ENCODE results near the gene AMTN. TPM values are rescaled to one million over a fixed set of nuclear protein-coding genes. Genes with fewer than 3 reads are reported as not detected.

AMTN gene
- total and polyA plus RNA-seq, 4 donors, result not detected

DNA sequence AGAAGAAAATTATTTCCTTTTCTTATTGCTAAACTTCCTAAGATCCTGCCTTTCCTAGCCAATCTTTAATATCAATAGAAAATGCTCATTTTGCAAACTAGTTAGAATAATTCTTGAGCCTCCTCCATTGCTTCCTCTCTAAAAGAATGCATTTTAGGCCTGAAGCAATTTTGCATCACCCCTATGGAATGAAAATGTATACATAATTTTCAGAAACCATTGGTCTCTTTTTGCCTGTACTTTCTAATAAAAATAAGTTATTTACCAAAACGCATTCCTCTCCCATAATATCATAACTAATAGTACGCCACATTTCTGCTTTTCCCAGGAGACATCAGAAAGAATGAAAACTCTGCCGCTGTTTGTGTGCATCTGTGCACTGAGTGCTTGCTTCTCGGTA lies 44.7 kb upstream of the AMTN start (continued):
- TF ChIP-seq, protein P1, sequence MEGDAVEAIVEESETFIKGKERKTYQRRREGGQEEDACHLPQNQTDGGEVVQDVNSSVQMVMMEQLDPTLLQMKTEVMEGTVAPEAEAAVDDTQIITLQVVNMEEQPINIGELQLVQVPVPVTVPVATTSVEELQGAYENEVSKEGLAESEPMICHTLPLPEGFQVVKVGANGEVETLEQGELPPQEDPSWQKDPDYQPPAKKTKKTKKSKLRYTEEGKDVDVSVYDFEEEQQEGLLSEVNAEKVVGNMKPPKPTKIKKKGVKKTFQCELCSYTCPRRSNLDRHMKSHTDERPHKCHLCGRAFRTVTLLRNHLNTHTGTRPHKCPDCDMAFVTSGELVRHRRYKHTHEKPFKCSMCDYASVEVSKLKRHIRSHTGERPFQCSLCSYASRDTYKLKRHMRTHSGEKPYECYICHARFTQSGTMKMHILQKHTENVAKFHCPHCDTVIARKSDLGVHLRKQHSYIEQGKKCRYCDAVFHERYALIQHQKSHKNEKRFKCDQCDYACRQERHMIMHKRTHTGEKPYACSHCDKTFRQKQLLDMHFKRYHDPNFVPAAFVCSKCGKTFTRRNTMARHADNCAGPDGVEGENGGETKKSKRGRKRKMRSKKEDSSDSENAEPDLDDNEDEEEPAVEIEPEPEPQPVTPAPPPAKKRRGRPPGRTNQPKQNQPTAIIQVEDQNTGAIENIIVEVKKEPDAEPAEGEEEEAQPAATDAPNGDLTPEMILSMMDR (IDR thresholded peaks at IDR 0.05; ENCODE audit: low read depth, low read length, missing input control), result no peak
- TF ChIP-seq, protein P2, sequence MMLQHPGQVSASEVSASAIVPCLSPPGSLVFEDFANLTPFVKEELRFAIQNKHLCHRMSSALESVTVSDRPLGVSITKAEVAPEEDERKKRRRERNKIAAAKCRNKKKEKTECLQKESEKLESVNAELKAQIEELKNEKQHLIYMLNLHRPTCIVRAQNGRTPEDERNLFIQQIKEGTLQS (IDR thresholded peaks at IDR 0.05), result no peak
- TF ChIP-seq GABPA (IDR thresholded peaks at IDR 0.05 in 1 of 2, conservative IDR thresholded peaks at IDR 0.05 in 1 of 2) (no peak), NR2F2 (IDR thresholded peaks at IDR 0.05) (no peak), HNF4G (IDR thresholded peaks at IDR 0.05) (no peak), RAD21 (IDR thresholded peaks at IDR 0.05) (no peak)

DNA sequence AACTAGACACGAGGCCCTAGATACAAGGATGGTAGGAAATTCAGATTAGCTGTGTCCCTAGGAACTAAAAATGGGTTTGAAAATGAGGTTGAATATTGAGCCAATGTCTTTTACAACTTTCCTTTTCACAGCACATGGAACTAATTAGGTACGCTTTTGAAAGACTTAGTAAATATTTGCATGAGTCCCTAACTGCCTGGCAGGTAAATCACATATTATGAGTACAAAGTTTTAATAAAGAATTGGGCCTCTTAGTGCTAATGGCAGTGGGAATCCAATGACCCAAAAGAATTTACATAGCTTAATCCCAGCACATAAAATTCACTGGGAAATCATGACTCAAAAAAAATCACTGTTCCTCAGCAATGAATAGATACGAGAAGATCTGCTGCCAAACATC lies 29.6 kb upstream of the AMTN start:
- no peak for DNase-seq (ENCODE audit: low spot score)

DNA sequence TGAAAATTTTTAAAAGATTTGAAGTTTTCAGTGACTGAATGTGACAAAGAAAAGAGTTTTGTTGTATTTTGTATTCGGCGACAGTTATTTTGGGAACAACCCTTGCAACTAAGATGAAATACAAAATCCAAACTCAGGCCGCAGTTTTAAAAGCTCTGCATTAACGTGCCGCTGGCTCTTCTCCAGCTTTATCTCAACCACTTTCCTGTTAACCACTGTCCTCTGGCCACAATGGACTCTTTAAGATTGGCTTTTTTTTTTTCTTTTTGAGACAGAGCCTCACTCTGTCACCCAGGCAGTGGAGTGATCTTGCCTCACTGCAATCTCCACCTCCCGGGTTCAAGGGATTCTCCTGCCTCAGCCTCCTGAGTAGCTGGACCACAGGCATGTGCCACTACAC lies 22.1 kb upstream of the AMTN start:
- Histone ChIP-seq H3K36me3 (ENCODE audit: control insufficient read depth in 4 of 4, insufficient read depth in 3 of 4, low read depth in 1 of 4, low read length in 3 of 4) (no peaks in the 10 kb centered on the region), H3K27ac (ENCODE audit: low read depth in 1 of 2, low read length in 2 of 2) (no peak overlapping the region), H3K9ac (ENCODE audit: low read depth in 1 of 2, low read length in 2 of 2) (no peak overlapping the region), H3K9me3 (ENCODE audit: control insufficient read depth in 4 of 4, low read length in 3 of 4) (no peaks in the 10 kb centered on the region), H3K4me1 (ENCODE audit: control insufficient read depth in 4 of 4, insufficient read depth in 4 of 4, low read length in 3 of 4) (no peaks in the 10 kb centered on the region), H3K4me3 (ENCODE audit: low read depth in 1 of 3, low read length in 3 of 3) (no peak overlapping the region), H3K27me3 (ENCODE audit: control insufficient read depth in 4 of 4, insufficient read depth in 4 of 4, low read length in 3 of 4) (peaks cover 0 to 2% (median 0%) of the 10 kb centered on the region in 4 donors)
- no peak for DNase-seq (ENCODE audit: low spot score)
- 77% methylated on average over 6 of the region's 6 CpGs for WGBS
- TF ChIP-seq HNF4A (conservative IDR thresholded peaks at IDR 0.05), result no peak
- TF ChIP-seq, protein P1 (IDR thresholded peaks at IDR 0.05; ENCODE audit: low read depth, low read length, missing input control), result no peak
- TF ChIP-seq, protein P3, sequence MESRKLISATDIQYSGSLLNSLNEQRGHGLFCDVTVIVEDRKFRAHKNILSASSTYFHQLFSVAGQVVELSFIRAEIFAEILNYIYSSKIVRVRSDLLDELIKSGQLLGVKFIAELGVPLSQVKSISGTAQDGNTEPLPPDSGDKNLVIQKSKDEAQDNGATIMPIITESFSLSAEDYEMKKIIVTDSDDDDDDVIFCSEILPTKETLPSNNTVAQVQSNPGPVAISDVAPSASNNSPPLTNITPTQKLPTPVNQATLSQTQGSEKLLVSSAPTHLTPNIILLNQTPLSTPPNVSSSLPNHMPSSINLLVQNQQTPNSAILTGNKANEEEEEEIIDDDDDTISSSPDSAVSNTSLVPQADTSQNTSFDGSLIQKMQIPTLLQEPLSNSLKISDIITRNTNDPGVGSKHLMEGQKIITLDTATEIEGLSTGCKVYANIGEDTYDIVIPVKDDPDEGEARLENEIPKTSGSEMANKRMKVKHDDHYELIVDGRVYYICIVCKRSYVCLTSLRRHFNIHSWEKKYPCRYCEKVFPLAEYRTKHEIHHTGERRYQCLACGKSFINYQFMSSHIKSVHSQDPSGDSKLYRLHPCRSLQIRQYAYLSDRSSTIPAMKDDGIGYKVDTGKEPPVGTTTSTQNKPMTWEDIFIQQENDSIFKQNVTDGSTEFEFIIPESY (IDR thresholded peaks at IDR 0.05), result no peak
- no peak for TF ChIP-seq YY1 (IDR thresholded peaks at IDR 0.05)
- TF ChIP-seq, protein P4, sequence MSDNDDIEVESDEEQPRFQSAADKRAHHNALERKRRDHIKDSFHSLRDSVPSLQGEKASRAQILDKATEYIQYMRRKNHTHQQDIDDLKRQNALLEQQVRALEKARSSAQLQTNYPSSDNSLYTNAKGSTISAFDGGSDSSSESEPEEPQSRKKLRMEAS (IDR thresholded peaks at IDR 0.05), result no peak
- TF ChIP-seq FOXA2 (IDR thresholded peaks at IDR 0.05), result no peak
- TF ChIP-seq RAD21 (IDR thresholded peaks at IDR 0.05), result no peak
- TF ChIP-seq, protein P2 (IDR thresholded peaks at IDR 0.05), result no peak
- no peak for TF ChIP-seq SP1 (IDR thresholded peaks at IDR 0.05)
- no peak for TF ChIP-seq HNF4G (IDR thresholded peaks at IDR 0.05)
- TF ChIP-seq JUND (IDR thresholded peaks at IDR 0.05), result no peak
- no peak for TF ChIP-seq RXRA (IDR thresholded peaks at IDR 0.05)
- no peak for TF ChIP-seq NR2F2 (IDR thresholded peaks at IDR 0.05)

More for the DNA sequence above, 29.6 kb upstream of the AMTN start:
- no peaks in the 10 kb centered on the region for H3K27me3 ChIP-seq (ENCODE audit: control insufficient read depth in 4 of 4, insufficient read depth in 4 of 4, low read length in 3 of 4)
- H3K27ac ChIP-seq (ENCODE audit: low read depth in 1 of 2, low read length in 2 of 2), result no peak overlapping the region
- no peaks in the 10 kb centered on the region for H3K4me1 ChIP-seq (ENCODE audit: control insufficient read depth in 4 of 4, insufficient read depth in 4 of 4, low read length in 3 of 4)
- no peak overlapping the region for H3K4me3 ChIP-seq (ENCODE audit: low read depth in 1 of 3, low read length in 3 of 3)
- no peak for TF ChIP-seq FOXA1 (IDR thresholded peaks at IDR 0.05)
- TF ChIP-seq, protein P2 (IDR thresholded peaks at IDR 0.05), result no peak
- TF ChIP-seq RXRA (IDR thresholded peaks at IDR 0.05), result no peak
- TF ChIP-seq, protein P3 (IDR thresholded peaks at IDR 0.05), result no peak
- no peak for TF ChIP-seq EGR1 (IDR thresholded peaks at IDR 0.05; ENCODE audit: low read depth in 2 of 2)
- no peak for TF ChIP-seq JUND (IDR thresholded peaks at IDR 0.05)
- TF ChIP-seq, protein P4 (IDR thresholded peaks at IDR 0.05), result no peak
- no peak for TF ChIP-seq SP1 (IDR thresholded peaks at IDR 0.05)
- TF ChIP-seq TAF1 (conservative IDR thresholded peaks at IDR 0.05), result no peak
- TF ChIP-seq FOXA2 (IDR thresholded peaks at IDR 0.05), result no peak
- TF ChIP-seq HNF4G (IDR thresholded peaks at IDR 0.05), result no peak
- TF ChIP-seq YY1 (IDR thresholded peaks at IDR 0.05), result no peak
- no peak for TF ChIP-seq NR2F2 (IDR thresholded peaks at IDR 0.05)
- H3K9ac ChIP-seq (ENCODE audit: low read depth in 1 of 2, low read length in 2 of 2), result no peak overlapping the region
- 69% methylated on average over 3 of the region's 3 CpGs for WGBS
- H3K9me3 ChIP-seq (ENCODE audit: control insufficient read depth in 4 of 4, low read length in 3 of 4), result no peaks in the 10 kb centered on the region
- no peaks in the 10 kb centered on the region for H3K36me3 ChIP-seq (ENCODE audit: control insufficient read depth in 4 of 4, insufficient read depth in 3 of 4, low read depth in 1 of 4, low read length in 3 of 4)
